OCI-M1 (cell line): Measurements from ENCODE around the gene TSPAN9.
"Not testable (repeated sequence)": the region's sequence is repeated elsewhere in the genome, so short reads cannot be mapped to it uniquely, and the experiment has no call there.

Source experiments
- DNase-seq: peaks from one replicate; lab custom pipeline; 2025; lab: John Stamatoyannopoulos, UW

TSPAN9 gene

DNA sequence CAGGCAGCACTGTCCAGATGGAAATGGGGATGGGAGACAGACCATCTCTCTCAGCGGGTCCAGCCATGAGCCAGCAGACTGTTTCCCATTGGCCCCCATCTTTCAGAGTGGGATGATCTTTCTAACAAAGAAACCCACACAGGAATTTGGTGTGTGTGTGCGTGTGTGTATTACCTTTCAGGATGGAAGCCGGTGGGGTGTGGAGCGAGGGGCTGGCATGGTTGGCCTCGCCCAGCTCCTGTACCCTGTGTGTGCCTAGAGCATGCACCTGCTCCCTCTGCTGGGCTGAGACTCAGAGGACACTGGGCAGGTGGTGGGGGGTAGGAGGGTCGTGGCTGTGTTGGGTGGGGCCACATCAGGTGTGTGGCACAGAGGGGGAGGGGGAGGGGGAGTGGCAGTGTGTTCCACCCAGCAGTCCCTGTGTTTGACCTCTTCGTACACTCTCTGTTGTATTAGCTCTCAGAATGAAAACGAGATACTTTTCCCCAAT lies 33.0 kb upstream of the TSPAN9 start:
- no peak for DNase-seq

DNA sequence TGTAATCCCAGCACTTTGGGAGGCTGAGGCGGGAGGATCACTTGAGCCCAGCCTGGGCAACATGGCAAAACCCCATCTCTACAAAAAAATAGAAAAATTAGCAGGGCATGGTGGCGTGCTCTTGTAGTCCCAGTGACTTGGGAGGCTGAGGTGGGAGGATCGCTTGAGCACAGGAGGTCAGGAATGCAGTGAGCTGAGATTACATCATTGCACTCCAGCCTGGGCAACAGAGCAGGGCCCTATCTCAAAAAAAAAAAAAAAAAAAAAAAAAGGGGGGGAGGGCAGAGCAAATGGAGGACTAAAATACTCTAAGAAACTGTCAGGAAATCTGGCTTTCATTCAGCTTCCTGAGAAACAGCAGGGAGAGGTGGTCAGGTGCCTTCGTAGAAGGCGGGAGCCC lies 31.7 kb upstream of the TSPAN9 start:
- DNase-seq = no peak

DNA sequence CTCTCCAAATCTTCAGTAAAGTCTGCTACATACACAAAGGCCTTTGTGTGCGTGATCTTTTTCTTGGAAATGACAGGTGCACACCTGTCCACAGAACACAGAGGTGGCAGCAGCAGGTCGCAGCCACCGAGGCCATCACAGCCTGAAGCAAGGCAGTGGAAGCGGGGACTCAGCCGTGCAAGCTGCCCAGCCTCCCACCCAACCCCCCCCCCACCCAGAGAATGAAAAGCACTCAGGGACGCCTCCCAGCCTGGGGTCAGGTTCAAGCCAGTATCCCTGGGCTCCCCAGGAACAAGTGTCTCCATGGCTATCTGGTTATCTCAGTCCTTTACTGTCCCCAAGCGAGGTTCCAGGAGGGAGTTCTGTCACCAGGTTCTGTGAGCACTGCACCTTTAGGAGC lies 31.2 kb upstream of the TSPAN9 start:
- no peak for DNase-seq

DNA sequence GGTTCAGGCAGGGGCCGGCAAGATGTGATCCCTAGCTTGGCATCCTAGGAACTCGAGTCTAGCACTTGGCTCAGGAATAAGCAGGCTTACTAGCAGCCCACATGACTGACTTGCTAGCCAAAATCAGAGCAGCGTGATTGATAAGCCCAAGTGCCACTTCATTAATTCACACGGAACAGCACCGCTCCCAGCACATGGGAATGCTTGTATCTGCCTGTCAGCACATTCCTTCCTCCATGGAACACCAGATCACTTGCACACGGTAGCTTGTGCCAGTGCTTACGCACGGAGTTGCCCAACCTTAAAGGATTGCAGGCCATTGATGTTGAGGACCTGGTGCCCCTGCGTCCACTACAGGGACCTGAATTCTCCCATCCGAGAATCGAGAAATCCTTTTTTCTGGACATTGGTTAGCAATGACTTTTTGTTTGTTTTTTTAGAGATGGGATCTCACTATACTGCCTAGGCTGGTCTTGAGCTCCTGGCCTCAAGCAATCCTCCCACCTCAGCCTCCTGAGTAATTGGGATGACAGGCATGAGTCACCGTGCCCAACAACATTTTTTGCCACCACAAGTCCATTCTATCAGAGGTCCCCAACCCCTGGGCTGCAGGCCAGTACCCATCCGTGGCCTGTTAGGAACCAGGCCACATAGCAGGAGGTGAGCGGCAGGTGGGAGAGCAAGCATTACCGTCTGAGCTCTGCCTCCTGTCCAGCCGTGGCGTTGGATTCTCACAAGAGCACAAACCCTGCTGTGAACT lies 30.6 kb upstream of the TSPAN9 start:
- no peak for DNase-seq

DNA sequence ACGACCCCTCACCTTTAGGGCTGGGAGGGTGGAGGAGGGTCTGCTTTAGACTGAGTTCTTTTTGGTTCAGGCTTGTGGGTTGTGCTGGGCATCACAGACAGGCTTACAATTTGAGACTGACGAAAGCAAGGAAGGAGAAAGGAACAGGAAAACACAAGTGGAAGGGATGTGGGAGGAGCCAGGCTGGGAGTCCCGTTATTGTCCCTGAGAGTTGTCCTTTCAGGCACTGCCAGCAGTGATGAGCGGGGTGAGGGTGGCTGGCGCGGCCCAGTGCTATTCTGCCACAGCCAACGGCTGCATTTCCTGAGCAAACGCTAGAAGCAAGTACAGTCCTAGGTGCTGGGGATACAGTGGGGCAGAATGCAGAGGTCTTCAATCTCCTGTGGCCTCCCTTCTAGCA lies 29.2 kb upstream of the TSPAN9 start:
- no peak for DNase-seq

DNA sequence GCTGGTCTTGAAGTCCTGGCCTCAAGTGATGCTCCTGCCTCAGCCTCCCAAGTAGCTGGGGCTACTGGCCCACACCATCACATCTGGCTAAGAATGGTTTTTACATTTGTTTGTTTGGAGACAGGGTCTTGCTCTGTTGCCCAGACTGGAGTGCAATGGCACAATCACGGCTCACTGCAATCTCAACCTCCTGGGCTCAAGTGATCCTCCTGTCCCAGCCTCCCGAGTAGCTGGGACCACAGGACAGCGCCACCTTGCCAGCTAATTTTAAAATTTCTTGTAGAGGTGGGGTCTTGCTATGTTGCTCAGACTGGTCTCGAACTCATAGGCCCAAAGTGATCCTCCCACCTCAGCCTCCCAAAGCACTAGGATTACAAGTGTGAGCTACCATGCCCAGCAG lies 28.6 kb upstream of the TSPAN9 start:
- no peak for DNase-seq

DNA sequence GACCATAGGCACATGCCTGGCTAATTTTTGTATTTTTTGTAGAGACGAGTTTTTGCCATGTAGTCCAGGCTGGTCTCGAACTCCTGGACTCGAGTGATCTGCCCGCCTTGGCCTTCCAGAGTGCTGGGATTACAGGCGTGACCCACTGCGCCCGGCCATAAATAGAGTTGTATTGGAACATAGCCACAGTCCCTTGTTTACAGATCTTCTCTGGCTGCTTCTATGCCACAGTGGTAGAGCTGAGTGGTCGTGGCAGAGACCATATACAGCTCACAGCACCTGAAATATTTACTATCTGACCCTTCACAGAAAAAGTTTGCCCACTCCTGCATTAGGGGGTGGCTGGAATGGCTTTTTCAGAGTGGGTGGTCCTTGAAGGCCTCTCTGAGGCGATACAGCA lies 28.0 kb upstream of the TSPAN9 start:
- DNase-seq = no peak

DNA sequence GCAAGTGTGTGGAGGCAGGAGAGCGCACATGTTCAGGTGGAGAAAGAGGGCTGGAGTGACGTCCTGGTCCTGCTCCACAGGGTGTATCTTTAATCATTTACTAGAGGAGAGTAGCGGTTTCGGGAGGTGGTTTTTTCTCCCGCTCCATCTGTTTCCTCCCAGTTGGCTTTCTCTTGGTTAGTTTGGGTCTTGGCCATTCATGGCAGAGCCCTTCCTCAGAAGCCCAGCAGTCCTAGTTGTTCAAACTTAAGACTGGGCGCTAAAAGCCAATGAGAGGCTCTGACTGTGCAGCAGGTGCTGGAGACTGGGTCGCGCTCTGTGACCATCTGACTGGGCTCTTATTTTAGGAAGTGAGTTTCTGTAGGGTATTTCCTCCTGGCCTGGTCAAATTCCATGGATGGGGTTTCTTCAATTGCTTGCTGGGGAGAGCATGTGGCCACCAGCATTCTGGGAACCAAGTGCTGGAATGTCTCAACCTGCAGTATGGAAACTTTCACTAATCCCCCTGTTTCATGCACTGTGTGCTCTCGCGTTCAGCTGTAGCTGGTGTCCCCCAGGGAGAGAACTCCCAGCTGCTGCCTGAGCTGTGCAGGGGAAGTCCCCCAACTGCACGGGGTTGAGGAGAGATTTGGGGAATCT lies 27.4 kb upstream of the TSPAN9 start:
- no peak for DNase-seq

DNA sequence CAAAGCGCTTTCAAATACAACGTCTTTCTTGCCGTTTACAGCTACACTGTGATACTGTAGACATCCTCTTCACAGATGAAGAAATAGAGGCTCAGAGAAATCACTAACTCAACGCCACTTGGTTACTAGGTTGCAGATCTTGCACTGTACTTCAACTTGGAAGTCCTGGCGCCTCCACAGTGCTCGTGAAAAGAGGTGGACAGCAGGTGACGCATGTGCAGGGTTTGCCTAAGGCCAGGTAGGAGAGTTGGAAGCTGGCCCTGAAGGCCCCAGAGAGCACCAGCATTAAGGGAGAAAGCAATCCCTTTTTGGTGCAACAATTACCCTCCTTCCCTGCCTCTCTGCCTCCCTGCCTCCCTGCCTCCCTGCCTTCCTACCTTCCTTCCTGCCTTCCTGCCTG lies 22.8 kb upstream of the TSPAN9 start:
- DNase-seq = no peak

DNA sequence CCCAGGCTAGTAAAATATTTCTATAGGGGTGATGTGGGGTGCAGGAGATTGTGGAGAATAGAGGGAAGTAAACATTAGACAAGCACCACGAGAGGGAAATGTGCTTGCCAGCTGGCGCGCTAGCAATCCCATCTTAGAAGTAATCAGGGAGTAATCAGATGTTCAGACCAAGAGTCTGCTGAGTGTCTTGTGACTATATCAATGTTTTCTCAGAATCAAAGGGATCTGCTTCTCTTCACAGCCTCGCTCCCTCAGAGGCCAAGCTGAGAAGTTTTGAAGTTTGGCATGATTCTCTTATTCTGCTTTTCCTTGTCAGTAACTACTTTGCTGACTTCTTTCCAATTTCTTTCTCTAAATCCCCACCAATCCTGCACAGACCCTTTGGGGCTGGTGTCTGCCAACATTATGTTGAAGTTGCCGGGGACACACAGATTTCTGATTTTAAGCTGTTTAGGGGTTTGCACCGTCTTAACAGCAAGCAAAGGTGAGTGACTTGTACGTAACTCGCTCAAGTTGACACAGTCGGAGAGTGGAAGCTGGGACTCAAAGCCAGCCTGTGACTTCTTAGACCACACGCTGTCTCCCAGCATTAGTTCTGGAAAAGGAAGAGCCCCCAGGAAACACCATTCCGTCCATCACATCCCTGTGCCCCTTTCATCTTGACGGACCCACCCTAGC lies 22.0 kb upstream of the TSPAN9 start:
- DNase-seq = no peak

DNA sequence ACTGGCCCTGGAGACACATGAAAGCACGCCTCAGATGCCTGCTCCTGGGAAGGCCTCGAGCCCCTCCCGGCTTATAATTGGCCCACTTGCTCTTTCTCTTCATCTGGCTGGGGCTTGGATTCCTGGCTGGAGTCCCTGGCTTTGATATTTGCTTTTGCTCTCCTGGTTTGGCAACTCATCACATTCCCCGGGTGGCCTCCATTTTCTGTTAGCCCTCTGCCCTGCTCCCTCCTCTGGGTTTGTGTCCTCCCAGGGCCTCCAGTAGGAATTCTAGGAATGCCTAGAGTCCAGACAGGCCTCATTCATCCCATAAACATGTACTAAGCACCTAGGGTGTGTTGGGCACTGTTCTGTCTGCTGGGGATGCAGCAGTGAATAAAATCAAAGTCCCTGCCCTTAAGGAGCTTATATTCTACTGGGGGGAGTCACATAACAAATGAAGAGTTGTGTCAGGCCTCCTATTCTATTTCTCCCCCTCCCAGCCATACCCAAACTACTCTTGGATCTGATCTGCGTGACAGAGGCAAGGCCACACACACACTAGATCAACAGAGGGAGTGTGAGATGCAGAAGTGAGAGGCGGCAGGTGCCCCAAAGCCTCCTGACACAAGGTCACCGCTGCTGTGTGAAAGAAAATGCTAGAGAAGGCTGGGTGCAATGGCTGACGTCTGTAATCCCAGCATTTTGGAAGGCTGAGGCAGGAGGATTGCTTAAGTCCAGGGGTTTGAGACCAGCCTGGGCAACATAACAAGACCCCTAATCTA lies 21.3 kb upstream of the TSPAN9 start:
- no peak for DNase-seq

DNA sequence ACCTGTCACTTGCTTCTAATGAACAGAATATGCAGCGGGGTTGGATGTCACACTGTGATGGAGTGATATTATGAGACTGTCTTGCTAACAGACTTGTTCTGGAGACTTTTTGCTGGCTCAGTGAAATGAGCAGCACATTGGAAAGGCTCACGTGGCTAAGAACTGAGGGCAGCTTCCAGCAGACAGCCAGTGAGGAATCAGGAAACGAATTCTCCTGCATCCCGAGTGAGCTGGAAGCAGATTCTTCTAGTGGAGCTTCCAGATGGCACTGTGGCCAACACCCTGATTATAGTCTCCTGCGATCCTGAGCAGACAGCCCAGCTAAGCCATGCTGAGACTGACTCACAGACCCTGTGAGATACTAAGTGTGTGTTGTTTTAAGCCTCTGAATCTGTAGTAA lies 16.1 kb upstream of the TSPAN9 start:
- no peak for DNase-seq

DNA sequence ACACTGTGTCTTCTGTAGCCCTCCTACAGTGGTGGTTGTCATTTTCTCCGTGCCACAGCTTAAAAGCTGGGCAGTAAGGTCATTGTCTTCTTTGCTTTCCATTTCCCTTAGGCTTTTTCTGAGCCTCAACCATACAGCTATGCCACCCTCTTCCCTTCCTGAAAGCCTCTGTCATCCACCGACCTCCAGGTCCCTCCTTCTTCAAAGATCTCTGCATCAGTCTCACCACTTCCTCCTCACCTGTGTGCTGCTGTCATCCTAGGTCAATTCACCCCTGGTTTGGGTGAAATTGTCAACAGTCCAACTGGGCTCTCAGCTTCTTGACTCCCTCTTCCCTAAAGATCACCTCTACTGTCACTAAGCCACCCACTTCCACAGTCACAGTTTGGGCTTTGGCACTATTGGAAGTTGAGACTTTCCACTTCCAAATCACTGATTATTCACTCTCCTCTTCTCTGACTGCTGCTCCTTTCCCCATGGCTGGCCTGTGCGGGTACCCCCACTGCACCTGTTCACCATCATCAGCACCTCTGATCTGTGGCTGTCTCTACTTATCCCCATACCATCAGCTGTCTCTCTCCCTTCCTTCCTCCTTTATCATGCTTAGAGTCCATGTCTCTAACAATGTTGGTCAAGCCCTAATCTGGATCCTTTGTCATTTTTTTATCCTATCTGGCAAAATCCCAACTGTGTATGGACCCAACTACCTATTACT lies 15.5 kb upstream of the TSPAN9 start:
- no peak for DNase-seq

DNA sequence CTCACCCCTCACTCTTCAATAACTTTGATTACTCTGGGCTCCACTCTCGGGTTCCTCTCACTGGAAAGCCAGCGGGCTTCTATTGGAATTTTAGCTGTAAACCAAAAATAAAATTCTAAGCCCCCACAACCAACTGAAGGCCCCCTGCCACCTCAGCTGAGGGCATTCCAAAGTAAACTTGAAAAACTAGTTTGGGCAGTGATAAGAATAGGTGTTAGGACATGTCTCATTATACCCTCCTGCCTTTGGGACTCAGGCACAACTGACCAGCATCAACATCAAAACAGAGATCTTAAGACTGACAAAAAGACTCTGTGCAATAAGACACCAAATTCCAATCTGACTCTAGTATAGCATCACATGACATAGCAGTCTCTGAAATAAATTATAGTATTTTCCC lies 11.9 kb upstream of the TSPAN9 start:
- no peak for DNase-seq

DNA sequence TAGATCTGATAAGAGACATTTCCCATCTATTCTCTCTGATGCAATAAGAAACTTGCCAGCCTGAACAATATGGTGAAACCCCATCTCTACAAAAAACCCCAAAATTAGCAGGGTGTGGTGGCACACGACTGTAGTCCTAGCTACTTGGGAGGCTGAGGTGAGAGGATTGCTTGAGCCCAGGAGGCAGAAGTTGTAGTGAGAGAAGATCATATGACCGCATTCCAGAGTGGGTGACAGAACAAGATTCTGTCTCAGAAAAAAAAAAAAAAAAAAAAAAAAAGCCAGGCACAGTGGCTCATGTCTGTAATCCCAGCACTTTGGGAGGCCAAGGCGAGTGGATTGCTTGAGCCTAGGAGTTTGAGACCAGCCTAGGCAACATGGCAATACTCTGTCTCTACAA lies 11.3 kb upstream of the TSPAN9 start:
- DNase-seq = not testable (repeated sequence)

DNA sequence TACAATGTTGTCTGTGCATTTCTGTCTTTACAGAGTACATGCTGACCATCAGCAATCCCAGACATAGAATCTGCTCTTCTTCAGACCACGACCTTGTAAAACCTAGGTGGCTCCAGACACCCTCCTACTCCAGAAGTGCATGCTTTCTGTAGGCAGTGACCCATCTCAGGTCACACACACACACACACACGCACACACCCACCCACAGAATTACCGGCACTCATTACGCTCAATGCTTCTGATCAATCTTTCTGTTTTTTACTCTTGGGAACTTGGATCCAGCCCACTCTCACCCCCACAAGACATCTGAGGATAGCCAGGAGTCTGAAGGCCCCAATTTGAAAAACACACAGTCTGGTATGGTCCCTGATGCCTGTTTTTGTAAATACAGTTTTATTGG lies 7.5 kb upstream of the TSPAN9 start:
- no peak for DNase-seq

DNA sequence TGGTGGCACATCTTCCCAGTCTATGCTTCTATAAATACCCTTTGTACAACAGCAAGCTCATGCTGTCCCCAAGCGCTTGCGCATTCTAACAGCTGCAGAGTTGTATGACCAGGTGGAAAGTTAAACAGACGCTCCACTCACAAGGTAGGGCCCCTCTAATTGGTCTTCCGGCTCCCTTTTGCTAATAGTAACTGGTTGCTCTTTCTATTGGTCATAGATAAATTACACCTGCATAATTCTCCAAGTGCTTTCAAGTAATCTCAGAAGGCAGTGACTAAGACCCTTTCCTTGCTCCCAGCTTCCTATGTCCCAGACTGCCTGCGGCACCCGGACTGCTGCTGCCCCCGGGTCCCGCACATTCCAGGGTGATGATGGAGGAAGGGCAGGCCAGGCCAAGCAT lies 6.1 kb upstream of the TSPAN9 start:
- DNase-seq = no peak

DNA sequence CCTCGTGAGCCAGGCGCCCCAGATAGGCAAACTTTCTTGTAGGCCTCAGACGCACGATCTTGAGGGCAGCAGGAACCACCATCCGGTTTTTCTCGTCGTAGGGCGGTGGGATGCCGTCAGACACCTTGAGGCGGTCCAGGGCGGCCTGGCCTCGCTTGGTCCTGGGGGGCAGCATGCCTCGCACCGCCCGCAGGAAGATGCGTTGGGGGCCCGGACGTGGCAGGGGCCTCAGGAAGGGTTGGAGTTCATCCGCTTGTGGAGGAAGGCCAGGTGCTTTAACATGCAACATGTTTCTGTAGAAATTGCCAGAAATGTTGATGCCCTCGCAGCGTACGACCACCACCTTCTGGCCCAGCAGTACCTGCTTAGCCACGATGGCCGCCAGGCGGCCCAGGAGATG lies 5.5 kb upstream of the TSPAN9 start:
- DNase-seq = no peak

DNA sequence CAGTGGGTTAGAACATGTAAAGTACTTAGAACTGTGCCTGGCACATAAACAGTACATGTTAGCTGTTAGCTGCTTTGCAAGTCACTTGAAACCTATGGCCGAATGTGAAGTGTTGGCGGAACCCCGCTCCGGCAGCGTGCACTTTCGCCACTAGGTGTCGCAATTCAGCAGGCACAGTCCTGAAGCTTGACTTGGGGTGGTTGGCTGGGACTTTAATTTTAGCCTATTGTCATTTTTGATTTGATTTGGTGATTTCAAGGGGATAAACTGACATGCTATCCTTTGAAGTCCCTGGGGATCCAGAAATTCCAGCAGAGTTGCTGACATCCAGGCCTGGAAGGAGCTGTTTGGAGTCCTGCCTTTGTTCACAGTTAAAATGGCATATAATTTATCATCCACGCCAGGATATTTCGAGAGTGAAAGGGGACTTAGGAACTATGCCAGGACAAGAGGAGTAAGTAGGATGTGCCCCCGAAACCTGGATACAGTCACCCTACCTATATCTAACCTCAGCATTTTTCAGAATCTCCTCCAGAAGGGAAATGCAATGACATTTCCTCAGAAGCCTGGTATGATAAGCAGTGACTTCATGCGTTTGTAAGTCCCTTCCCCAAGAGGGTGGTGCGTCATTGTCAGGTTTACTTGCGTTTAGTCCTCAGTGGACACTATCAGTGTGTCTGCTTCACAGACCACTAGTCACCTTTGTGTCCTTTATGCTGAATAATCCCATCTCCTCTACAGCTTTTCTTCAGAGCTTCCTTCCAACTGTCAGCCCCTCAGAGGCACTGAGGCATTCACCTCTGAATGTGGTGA lies 3.5 kb upstream of the TSPAN9 start:
- DNase-seq = peak; percentile 88

DNA sequence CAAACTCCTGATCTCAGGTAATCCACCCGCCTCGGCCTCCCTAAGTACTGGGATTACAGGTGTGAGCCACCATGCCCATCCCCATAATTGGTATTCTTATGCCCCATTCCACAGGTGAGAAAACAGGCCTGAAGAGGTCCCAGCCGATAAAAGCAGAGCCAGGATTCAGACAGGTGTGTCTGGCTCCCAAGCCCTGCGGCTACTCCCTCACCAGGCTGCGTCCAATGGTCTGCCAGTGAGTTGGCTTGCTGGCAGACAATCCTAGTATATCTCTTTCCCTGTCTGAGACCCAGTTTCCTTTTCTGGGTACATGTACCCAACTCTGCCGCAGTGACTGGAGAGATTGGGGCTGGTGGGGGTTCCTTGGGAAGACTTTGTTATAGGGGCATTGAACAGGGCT lies 1.9 kb upstream of the TSPAN9 start:
- no peak for DNase-seq

DNA sequence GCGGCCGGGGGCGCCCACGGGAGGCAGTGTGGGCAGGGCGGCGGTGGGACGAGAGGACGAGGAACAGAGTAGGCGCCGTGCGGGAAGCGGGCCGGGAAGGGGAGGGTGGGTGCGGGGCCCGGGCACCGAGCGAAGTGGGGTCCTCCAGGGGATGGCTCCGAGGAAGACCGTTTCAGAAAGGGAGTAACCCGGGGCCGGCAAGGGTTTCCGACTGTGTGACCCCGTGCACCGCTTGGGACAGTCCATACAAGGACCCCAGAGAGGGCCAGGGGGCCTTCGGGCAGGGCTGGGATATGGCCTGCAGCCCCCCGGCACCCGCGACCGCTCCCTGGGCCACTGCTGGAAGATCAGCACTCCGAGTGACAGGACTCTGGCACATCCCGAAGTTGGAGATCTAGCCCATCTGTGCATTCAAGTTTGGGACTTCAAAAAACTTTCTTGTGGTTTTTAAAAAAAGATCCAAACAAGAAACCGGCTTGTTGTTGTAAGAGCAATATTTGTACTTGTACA lies 448 bp downstream of the TSPAN9 start:
- DNase-seq = no peak
